ENCODE data around the gene CPNE7. TPM values are rescaled to one million over a fixed set of nuclear protein-coding genes. Genes with fewer than 3 reads are reported as not detected.
A peak's percentile ranks its signal among the peaks of the same experiment; 100 is the strongest.

Gene CPNE7
- polyA plus RNA-seq, 3 donors from 2014 or later = 1.9 to 5.1 TPM; not detected in 1

- Mint-ChIP-seq H3K4me1 (peaks cover 14 to 15% of the 10 kb centered on the region in 2 donors), H3K27me3 (ENCODE audit: low read depth in 3 of 3) (peaks cover 2 to 8% (median 4%) of the 10 kb centered on the region in 3 donors), H3K9me3 (no peaks in the 10 kb centered on the region), H3K36me3 (peaks cover 7 to 18% (median 10%) of the 10 kb centered on the region in 3 donors), H3K4me3 (no peak overlapping the region), H3K27ac (no peak overlapping the region)
- no peak for DNase-seq
Measured at GRCh38 chr16:89555265-89555664, 20.3 kb upstream of the CPNE7 start.

GRCh38 chr16:89555780-89556179 lies 19.8 kb upstream of the CPNE7 start:
- Mint-ChIP-seq H3K27me3 (ENCODE audit: low read depth in 3 of 3) (peaks cover 4 to 11% (median 6%) of the 10 kb centered on the region in 3 donors), H3K4me3 (no peak overlapping the region), H3K36me3 (peaks cover 7 to 18% (median 10%) of the 10 kb centered on the region in 3 donors), H3K9me3 (no peaks in the 10 kb centered on the region), H3K27ac (peak overlapping the region in 1 of 6 donors; percentile 36), H3K4me1 (peaks cover 16 to 17% of the 10 kb centered on the region in 2 donors)
- no peak for DNase-seq

- Mint-ChIP-seq H3K4me1 (peaks cover 22 to 24% of the 10 kb centered on the region in 2 donors), H3K36me3 (peaks cover 11 to 20% (median 15%) of the 10 kb centered on the region in 3 donors), H3K9me3 (no peaks in the 10 kb centered on the region), H3K27ac (peak overlapping the region in 5 of 6 donors; percentile 13 to 84 (median 47)), H3K4me3 (peak overlapping the region; percentile 38 to 61 (median 48)), H3K27me3 (ENCODE audit: low read depth in 3 of 3) (peaks cover 6 to 11% (median 10%) of the 10 kb centered on the region in 3 donors)
- peak; percentile 51 to 69 (median 62) for DNase-seq
Measured at GRCh38 chr16:89556750-89557689, 18.5 kb upstream of the CPNE7 start.

- Mint-ChIP-seq H3K27me3 (ENCODE audit: low read depth in 3 of 3) (peaks cover 6 to 16% (median 9%) of the 10 kb centered on the region in 3 donors), H3K4me1 (peaks cover 29 to 31% of the 10 kb centered on the region in 2 donors), H3K4me3 (peak overlapping the region; percentile 38 to 61 (median 48)), H3K36me3 (peaks cover 14 to 23% (median 18%) of the 10 kb centered on the region in 3 donors), H3K27ac (peak overlapping the region in 5 of 6 donors; percentile 13 to 84 (median 47)), H3K9me3 (no peaks in the 10 kb centered on the region)
- no peak for DNase-seq
Measured at GRCh38 chr16:89557690-89558490, 17.7 kb upstream of the CPNE7 start.

GRCh38 chr16:89560378-89561141 lies 15.0 kb upstream of the CPNE7 start, which contains the start of gene RPL13:
Gene RPL13, plus strand, starts transcription at chr16:89560682. Its CDS starts 278 bp downstream, at chr16:89560960.
- Mint-ChIP-seq H3K36me3 (peaks cover 15 to 35% (median 18%) of the 10 kb centered on the region in 3 donors), H3K27me3 (ENCODE audit: low read depth in 3 of 3) (peaks cover 6 to 19% (median 9%) of the 10 kb centered on the region in 3 donors)

GRCh38 chr16:89561142-89561883 lies 14.2 kb upstream of the CPNE7 start:
- Mint-ChIP-seq H3K4me3 (peak overlapping the region; percentile 77 to 97 (median 81)), H3K27ac (peak overlapping the region; percentile 49 to 97 (median 84)), H3K9me3 (no peaks in the 10 kb centered on the region), H3K36me3 (peaks cover 12 to 30% (median 15%) of the 10 kb centered on the region in 3 donors), H3K27me3 (ENCODE audit: low read depth in 3 of 3) (peaks cover 6 to 18% (median 9%) of the 10 kb centered on the region in 3 donors), H3K4me1 (peaks cover 52 to 59% of the 10 kb centered on the region in 2 donors)
- DNase-seq = peak in 1 of 3 donors; percentile 24

More at GRCh38 chr16:89560378-89561141, 15.0 kb upstream of the CPNE7 start, which contains the start of gene RPL13:
- peak within 1 kb of the TSS; percentile 94 to 99 (median 98) for H3K27ac Mint-ChIP-seq
- peak; percentile 90 to 91 (median 91) for DNase-seq
- H3K4me3 Mint-ChIP-seq = peak within 1 kb of the TSS; percentile 93 to 98 (median 95)
- H3K9me3 Mint-ChIP-seq = no peaks in the 10 kb centered on the region
- H3K4me1 Mint-ChIP-seq = peaks cover 45 to 52% of the 10 kb centered on the region in 2 donors

- Mint-ChIP-seq H3K27me3 (ENCODE audit: low read depth in 3 of 3) (peaks cover 6 to 18% (median 6%) of the 10 kb centered on the region in 3 donors), H3K4me1 (peaks cover 51 to 61% of the 10 kb centered on the region in 2 donors)
- DNase-seq = no peak
Measured at GRCh38 chr16:89561884-89562599, 13.5 kb upstream of the CPNE7 start.

GRCh38 chr16:89562939-89563338 lies 12.6 kb upstream of the CPNE7 start:
- H3K27me3 Mint-ChIP-seq (ENCODE audit: low read depth in 3 of 3) = peaks cover 6 to 18% (median 6%) of the 10 kb centered on the region in 3 donors
- H3K4me1 Mint-ChIP-seq = peaks cover 46 to 55% of the 10 kb centered on the region in 2 donors
- no peak for DNase-seq
- peaks cover 11 to 26% (median 15%) of the 10 kb centered on the region in 3 donors for H3K36me3 Mint-ChIP-seq
- peak overlapping the region in 2 of 5 donors; percentile 81 to 95 for H3K4me3 Mint-ChIP-seq
- H3K9me3 Mint-ChIP-seq = no peaks in the 10 kb centered on the region
- peak overlapping the region in 4 of 6 donors; percentile 43 to 64 (median 52) for H3K27ac Mint-ChIP-seq

More at GRCh38 chr16:89561884-89562599, 13.5 kb upstream of the CPNE7 start:
- Mint-ChIP-seq H3K27ac (peak overlapping the region; percentile 49 to 97 (median 84)), H3K4me3 (peak overlapping the region; percentile 77 to 97 (median 81)), H3K9me3 (no peaks in the 10 kb centered on the region), H3K36me3 (peaks cover 11 to 26% (median 15%) of the 10 kb centered on the region in 3 donors)

GRCh38 chr16:89563639-89564392 lies 11.7 kb upstream of the CPNE7 start:
- Mint-ChIP-seq H3K4me3 (peak overlapping the region in 2 of 5 donors; percentile 38 to 49), H3K9me3 (no peaks in the 10 kb centered on the region), H3K27ac (peak overlapping the region in 2 of 6 donors; percentile 16 to 30), H3K27me3 (ENCODE audit: low read depth in 3 of 3) (peaks cover 6 to 18% (median 6%) of the 10 kb centered on the region in 3 donors), H3K36me3 (peaks cover 11 to 26% (median 15%) of the 10 kb centered on the region in 3 donors), H3K4me1 (peaks cover 46 to 55% of the 10 kb centered on the region in 2 donors)
- no peak for DNase-seq

GRCh38 chr16:89564476-89565255 lies 10.9 kb upstream of the CPNE7 start:
- Mint-ChIP-seq H3K4me3 (peak overlapping the region in 1 of 5 donors; percentile 49), H3K36me3 (peaks cover 11 to 26% (median 15%) of the 10 kb centered on the region in 3 donors), H3K27ac (peak overlapping the region in 3 of 6 donors; percentile 51 to 74 (median 55)), H3K9me3 (no peaks in the 10 kb centered on the region), H3K27me3 (ENCODE audit: low read depth in 3 of 3) (peaks cover 6 to 18% (median 6%) of the 10 kb centered on the region in 3 donors), H3K4me1 (peaks cover 44 to 52% of the 10 kb centered on the region in 2 donors)
- DNase-seq = no peak

All from immature natural killer cell (primary cell).